ENCODE results near the gene KCNA2.

GRCh38 chr1:110610696-110611286, 4.6 kb upstream of the KCNA2 start:
- TF ChIP-seq POLR2A (IDR thresholded peaks at IDR 0.05) (no peak), CTCF (IDR thresholded peaks at IDR 0.05 in 8 of 11, conservative IDR thresholded peaks at IDR 0.05 in 3 of 11) (no peak), POLR2AphosphoS5 (IDR thresholded peaks at IDR 0.05) (no peak)
